ENCODE measurements around the gene SGPL1. TPM values are rescaled to one million over a fixed set of nuclear protein-coding genes. Genes with fewer than 3 reads are reported as not detected.

Gene SGPL1
- total and polyA plus RNA-seq, 8 donors, result 47.5 to 60.6 (median 53.7) TPM

- no peak overlapping the region for H3K27ac ChIP-seq
- H3K27me3 ChIP-seq, result no peaks in the 10 kb centered on the region
- intact Hi-C loops (cut with DNase I), result no loop called here
- H3K36me3 ChIP-seq, result no peaks in the 10 kb centered on the region
- H3K4me3 ChIP-seq, result no peak overlapping the region
- no peak for ATAC-seq
- TF ChIP-seq CTCF (IDR thresholded peaks at IDR 0.05), result no peak
- H3K9me3 ChIP-seq, result no peaks in the 10 kb centered on the region
- H3K4me1 ChIP-seq, result peaks cover 18 to 31% of the 10 kb centered on the region in 2 donors
- DNase-seq, result no peak
Observed at GRCh38 chr10:70891627-70892026, 75.9 kb downstream of the SGPL1 start.

- no peak for DNase-seq
Observed at GRCh38 chr10:70892631-70893030, 76.9 kb downstream of the SGPL1 start.

GRCh38 chr10:70893227-70894006, 77.7 kb downstream of the SGPL1 start:
- Histone ChIP-seq H3K4me1 (peaks cover 10 to 16% of the 10 kb centered on the region in 2 donors), H3K4me3 (no peak overlapping the region), H3K27me3 (no peaks in the 10 kb centered on the region), H3K27ac (no peak overlapping the region), H3K9me3 (no peaks in the 10 kb centered on the region), H3K36me3 (no peaks in the 10 kb centered on the region)
- ATAC-seq (no peak), DNase-seq (no peak)
- intact Hi-C loops (cut with DNase I), result no loop called here
- TF ChIP-seq CTCF (IDR thresholded peaks at IDR 0.05), result no peak

More at GRCh38 chr10:70892631-70893030, 76.9 kb downstream of the SGPL1 start:
- no peak overlapping the region for H3K27ac ChIP-seq
- TF ChIP-seq CTCF (IDR thresholded peaks at IDR 0.05), result no peak
- peaks cover 10 to 21% of the 10 kb centered on the region in 2 donors for H3K4me1 ChIP-seq
- H3K27me3 ChIP-seq, result no peaks in the 10 kb centered on the region
- H3K9me3 ChIP-seq, result no peaks in the 10 kb centered on the region
- intact Hi-C loops (cut with DNase I), result no loop called here
- H3K36me3 ChIP-seq, result no peaks in the 10 kb centered on the region
- H3K4me3 ChIP-seq, result no peak overlapping the region
- ATAC-seq, result no peak

GRCh38 chr10:70894416-70894815, 78.7 kb downstream of the SGPL1 start:
- Histone ChIP-seq H3K27ac (no peak overlapping the region), H3K9me3 (no peaks in the 10 kb centered on the region), H3K27me3 (no peaks in the 10 kb centered on the region), H3K4me3 (no peak overlapping the region), H3K36me3 (no peaks in the 10 kb centered on the region), H3K4me1 (peaks cover 3 to 7% of the 10 kb centered on the region in 2 donors)
- no peak for TF ChIP-seq CTCF (IDR thresholded peaks at IDR 0.05)
- no peak for DNase-seq
- intact Hi-C loops (cut with DNase I), result no loop called here
- no peak for ATAC-seq

- no peak for DNase-seq
- no peak overlapping the region for H3K27ac ChIP-seq
- no peak for ATAC-seq
- no peak overlapping the region for H3K4me3 ChIP-seq
- TF ChIP-seq CTCF (IDR thresholded peaks at IDR 0.05), result no peak
- no peaks in the 10 kb centered on the region for H3K36me3 ChIP-seq
- no peaks in the 10 kb centered on the region for H3K9me3 ChIP-seq
- intact Hi-C loops (cut with DNase I), result no loop called here
- no peaks in the 10 kb centered on the region for H3K27me3 ChIP-seq
- H3K4me1 ChIP-seq, result peaks cover 2 to 3% of the 10 kb centered on the region in 2 donors
Observed at GRCh38 chr10:70896551-70896950, 80.8 kb downstream of the SGPL1 start.
